ENCODE measurements around the gene GOLPH3.
"Not testable (repeated sequence)": the region's sequence is repeated elsewhere in the genome, so short reads cannot be mapped to it uniquely, and the experiment has no call there.

The GOLPH3 gene

GRCh38 chr5:32174011-32174870 is at the start of gene GOLPH3:
TSS of gene GOLPH3 (minus strand) at chr5:32174319. CDS start at chr5:32174034, 285 bp downstream.
- TF ChIP-seq CTCF (IDR thresholded peaks at IDR 0.05; ENCODE audit: insufficient read depth, low read depth, low read length, missing control alignments), result no peak
- peak; percentile 91 for DNase-seq (ENCODE audit: low read depth)
- H3K4me3 ChIP-seq (ENCODE audit: low read length), result peak within 1 kb of the TSS; percentile 96

DNA sequence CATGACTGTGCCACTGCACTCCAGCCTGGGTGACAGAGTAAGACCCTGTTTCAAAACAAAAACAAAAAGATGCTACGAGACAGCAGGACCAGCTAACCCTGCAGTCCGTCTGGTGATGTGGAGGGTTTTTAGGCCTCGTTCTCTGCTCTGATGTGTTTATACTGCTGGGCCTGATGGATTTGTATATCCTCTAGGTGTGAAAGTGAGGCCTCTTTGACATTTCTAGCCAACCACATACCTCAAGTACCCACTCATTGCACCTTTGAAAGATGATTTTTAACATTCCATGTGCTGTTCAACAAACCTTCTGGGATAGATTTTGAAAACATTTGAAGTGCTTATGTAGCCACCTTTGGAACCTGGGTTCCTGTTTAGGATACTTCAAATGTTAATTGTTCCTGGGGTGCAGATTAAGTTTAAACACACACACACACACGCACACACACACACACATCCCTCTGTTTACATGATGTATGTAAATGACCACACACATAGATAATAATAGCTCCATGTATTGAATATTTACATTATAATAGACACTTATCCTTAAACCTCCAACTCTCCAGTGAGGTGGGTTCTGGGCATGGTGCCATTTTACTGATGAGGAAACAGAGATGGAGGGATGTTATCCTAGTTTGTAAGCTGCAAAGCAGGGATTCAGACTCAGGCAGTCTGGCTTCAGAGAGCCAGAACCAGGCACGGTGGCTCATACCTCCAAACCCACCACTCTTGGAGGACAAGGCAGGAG is 48.8 kb upstream of the GOLPH3 start:
- TF ChIP-seq CTCF (IDR thresholded peaks at IDR 0.05; ENCODE audit: insufficient read depth, low read depth, low read length, missing control alignments), result no peak
- DNase-seq (ENCODE audit: low read depth), result no peak
- no peak overlapping the region for H3K4me3 ChIP-seq (ENCODE audit: low read length)

DNA sequence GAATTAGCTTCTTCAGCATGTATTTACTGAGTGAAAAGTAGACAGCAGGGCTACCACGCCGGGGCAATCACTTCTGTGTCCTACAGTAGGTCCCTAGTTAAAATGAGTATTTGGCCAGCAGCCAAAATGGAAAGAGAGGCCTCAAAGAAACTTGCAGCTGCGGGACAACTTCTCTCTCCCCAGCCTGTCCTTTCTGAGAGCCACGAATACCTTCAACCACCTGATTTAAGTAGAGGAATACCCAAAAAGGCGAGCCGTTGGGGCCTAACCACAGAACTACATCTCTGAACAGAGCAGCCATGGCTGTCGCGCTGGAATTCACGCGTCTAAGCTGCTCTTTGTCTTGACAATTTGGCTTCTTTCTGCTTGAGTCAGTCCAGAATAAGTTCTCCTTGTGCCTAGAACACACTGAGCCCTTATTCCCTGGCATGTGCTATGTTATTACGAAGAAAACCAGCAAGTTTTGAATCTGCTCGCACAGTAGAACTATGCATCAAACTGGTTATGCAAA is 43.8 kb upstream of the GOLPH3 start:
- no peak for TF ChIP-seq CTCF (IDR thresholded peaks at IDR 0.05; ENCODE audit: insufficient read depth, low read depth, low read length, missing control alignments)
- H3K4me3 ChIP-seq (ENCODE audit: low read length), result no peak overlapping the region
- peak; percentile 19 for DNase-seq (ENCODE audit: low read depth)

GRCh38 chr5:32214344-32214743 is 40.2 kb upstream of the GOLPH3 start:
- not testable (repeated sequence) for DNase-seq (ENCODE audit: low read depth); H3K4me3 ChIP-seq (ENCODE audit: low read length)

GRCh38 chr5:32210151-32210550 is 36.0 kb upstream of the GOLPH3 start:
- no peak for DNase-seq (ENCODE audit: low read depth)
- no peak overlapping the region for H3K4me3 ChIP-seq (ENCODE audit: low read length)
- TF ChIP-seq CTCF (IDR thresholded peaks at IDR 0.05; ENCODE audit: insufficient read depth, low read depth, low read length, missing control alignments), result no peak

GRCh38 chr5:32208837-32209236 is 34.7 kb upstream of the GOLPH3 start:
- DNase-seq (ENCODE audit: low read depth); H3K4me3 ChIP-seq (ENCODE audit: low read length): not testable (repeated sequence)

DNA sequence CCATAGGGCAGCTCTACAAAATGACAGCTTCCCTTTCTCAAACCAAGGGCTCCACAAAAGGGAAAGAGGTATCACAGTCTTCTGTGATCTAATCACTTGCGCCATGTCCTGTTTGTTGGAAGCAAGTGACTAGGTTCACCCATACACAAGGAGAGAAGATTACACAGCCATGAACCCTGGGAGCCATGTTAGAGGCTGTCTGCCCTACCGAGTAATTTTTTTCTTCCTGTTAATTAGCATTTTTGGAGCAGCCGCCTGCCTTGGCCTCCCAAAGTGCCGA is 33.2 kb upstream of the GOLPH3 start:
- H3K4me3 ChIP-seq (ENCODE audit: low read length), result no peak overlapping the region
- DNase-seq (ENCODE audit: low read depth), result no peak
- TF ChIP-seq CTCF (IDR thresholded peaks at IDR 0.05; ENCODE audit: insufficient read depth, low read depth, low read length, missing control alignments), result no peak

All from epithelial cell of esophagus (primary cell).